GM19240 (cell line): ENCODE data around the gene NTN3.

Experiments
- DNase-seq: peaks from one replicate; pipeline ENCODE4 v3.0.0; 2011; ENCODE audit warnings: low spot score; ENCODE audit not compliant: insufficient read length

The NTN3 gene

DNA sequence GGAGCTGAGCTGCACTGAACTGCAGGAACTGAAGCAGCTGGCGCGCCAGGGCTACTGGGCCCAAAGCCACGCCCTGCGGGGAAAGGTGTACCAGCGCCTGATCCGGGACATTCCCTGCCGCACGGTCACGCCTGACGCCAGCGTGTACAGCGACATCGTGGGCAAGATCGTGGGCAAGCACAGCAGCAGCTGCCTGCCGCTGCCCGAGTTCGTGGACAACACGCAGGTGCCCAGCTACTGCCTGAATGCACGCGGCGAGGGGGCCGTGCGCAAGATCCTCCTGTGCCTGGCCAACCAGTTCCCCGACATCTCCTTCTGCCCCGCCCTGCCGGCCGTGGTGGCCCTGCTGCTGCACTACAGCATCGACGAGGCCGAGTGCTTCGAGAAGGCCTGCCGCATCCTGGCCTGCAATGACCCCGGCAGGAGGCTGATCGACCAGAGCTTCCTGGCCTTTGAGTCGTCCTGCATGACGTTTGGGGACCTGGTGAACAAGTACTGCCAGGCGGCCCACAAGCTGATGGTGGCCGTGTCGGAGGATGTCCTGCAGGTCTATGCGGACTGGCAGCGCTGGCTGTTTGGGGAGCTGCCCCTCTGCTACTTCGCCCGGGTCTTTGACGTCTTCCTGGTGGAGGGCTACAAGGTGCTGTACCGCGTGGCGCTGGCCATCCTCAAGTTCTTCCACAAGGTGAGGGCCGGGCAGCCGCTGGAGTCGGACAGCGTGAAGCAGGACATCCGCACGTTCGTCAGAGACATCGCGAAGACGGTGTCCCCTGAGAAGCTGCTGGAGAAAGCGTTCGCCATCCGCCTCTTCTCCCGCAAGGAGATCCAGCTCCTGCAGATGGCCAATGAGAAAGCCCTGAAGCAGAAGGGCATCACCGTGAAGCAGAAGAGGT, 25.4 kb downstream of the NTN3 start:
- no peak for DNase-seq

DNA sequence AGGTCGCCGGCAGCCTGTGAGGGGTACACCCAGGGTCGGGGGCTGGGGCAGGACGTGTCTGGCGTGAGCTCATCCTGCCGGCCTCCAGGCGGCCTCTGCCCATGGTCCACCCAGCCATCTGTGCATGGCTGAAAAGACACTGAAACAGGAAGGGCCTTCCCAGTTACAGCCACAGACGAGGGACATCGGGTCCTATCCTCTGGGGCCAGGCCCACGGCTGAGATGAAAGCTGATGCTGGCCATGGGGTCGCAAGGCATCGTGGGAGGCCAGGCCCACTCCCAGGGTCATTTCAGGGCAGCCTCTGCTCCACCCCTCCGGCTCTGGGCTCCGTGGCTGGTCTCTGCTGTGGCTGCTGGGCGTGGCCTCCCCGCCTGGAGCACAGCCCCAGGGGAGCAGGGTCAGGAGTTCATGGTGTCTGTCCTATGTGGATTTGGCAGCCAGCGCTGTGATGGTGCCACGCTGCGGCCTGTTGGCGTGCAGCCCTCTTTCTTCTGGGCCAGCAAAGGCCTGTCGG, 26.1 kb downstream of the NTN3 start:
- DNase-seq: no peak

DNA sequence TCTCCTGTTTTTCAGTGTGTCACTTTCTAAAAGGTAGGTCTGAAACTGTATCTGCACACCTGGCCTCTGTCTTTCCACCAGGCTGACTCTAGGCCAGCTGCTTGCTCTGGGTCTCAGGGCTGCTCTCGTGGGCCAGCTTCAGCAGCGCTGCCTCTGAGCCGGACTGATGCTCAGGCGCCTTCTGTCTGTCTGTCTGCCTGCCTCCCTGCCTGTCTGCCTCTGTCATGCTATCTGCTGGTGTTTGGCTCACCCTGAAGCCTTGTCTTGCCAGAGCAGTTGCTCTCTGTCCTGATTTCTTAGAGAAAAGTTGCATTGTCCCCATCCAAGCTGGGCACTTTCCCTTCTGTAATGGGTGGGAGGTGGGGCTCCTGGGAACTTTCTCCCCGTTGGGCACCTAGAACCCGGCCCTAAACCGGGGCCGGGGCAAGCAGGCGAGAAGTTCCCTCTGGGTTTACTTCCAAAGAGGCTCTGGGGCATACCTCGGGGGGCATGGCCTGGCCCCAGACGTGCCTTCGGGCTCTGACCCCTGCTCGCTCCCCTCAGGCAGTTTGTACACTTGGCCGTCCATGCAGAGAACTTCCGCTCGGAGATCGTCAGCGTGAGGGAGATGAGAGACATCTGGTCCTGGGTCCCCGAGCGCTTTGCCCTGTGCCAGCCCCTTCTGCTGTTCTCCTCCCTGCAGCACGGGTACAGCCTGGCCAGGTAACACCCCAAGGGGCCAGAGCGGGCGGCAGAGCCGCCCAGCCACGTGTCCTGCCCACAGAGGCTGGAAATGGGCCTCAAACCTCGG, 26.8 kb downstream of the NTN3 start:
- DNase-seq: no peak

DNA sequence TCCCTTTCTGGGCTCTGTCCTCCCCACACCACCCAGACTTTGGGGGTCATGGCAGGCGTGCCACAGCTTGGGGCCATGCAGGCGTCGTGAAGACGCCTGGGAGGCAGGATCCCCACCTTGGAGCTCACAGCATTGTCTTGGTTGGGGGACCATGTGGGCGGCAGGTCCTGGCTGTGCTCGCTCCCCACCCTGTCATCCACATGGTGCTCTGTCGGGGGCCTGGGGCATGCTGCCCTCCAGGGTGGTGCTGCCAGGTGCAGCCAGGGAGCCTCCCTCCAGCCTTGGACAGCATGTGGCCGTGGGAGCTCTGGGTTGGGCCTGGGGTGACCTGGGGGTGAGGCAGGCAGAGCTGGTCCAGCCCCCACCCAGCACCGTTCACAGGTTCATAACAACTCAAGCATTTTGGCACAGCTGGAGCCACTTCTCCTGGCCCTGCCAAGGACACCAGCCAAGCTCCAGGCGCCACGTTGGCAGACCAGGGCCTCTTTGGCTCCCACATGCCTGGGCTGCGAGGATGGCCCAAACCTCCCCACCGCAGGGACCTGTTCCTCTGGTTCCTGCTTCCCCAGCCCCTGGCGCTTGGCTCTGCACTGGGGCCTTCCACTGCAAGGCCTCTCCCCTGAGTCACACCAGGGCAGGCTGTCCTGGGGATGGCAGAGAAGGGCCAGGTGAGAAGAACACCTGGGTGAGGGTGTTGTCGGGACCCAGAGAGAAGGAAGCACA, 27.6 kb downstream of the NTN3 start:
- no peak for DNase-seq

- no peak for DNase-seq
Measured at GRCh38 chr16:2499454-2499853, 28.4 kb downstream of the NTN3 start.

GRCh38 chr16:2499890-2500429, 28.9 kb downstream of the NTN3 start:
- no peak for DNase-seq

GRCh38 chr16:2500430-2500917, 29.4 kb downstream of the NTN3 start:
- no peak for DNase-seq

GRCh38 chr16:2500918-2501750, 30.0 kb downstream of the NTN3 start:
- DNase-seq: peak; percentile 61

GRCh38 chr16:2501946-2502895, 31.1 kb downstream of the NTN3 start:
- no peak for DNase-seq

DNA sequence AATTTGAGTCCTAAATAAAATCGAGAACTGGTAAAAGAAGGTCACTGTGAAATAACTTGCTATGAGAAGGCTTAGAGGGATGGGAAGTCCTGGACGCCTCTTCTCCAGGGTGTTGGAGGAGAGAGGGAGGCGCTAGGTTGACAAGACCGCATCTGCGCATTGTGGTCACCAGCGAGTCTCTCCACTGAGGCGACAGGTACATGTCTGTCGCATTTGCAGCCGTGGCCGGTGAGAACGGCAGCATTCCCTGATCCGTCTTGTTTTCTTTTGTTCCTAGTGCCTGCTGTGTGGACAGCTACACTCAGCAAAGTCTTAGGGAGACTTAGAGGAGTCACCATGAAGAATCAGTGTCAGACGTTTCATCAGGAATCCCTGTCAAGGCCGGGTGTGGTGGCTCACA, 34.6 kb downstream of the NTN3 start:
- no peak for DNase-seq

DNA sequence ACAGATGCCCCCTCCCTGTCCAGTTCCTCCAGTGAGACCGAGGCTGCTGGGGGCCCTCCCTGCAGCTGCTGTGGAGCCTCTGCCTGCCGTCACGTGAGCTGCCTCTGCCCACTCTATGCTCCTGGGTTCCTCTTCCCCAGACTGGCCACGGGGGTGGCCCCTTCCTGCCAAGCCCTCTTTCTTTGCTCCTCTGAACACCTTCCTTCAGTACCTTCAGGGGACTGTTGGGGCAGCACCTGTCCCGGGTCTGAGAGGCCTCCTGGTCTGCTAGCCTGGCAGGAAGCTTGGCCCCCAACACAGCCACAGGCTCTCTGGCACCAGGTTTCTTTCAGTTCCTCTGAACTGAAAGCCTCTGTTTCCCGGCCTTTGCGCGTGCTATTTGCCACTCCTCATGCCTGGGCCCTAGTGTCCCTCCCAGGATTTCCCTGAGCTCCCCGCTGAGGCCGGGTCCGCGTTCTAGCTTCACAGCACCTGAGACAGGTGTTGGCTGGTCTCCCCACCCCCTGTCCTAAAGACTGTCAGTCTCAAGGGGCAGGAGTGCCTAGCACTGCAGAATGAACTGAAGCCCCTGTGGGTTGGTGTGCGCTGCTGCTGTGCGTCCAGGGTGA, 36.1 kb downstream of the NTN3 start:
- peak; percentile 68 for DNase-seq

DNA sequence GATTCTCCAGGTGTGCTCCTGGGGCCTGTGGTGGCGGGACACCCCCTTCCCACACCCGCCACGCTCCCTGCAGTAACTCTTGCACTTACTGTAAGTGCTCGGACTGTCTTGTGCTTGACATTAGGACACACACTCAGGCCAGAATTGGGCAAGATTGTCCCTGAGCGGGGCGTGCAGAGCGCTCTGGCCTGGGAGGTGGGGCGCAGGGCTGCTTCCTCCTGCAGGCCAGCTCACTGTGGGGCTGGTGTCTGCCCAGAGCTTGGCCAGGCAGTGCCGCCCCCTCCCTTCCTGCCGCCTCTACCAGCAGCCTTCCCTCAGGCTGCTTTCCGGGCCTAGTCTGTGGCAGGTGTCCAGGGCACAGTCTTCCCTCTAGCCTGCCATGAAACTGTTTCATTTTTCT, 36.6 kb downstream of the NTN3 start:
- no peak for DNase-seq

- no peak for DNase-seq
Measured at GRCh38 chr16:2508722-2509400, 37.8 kb downstream of the NTN3 start.

DNA sequence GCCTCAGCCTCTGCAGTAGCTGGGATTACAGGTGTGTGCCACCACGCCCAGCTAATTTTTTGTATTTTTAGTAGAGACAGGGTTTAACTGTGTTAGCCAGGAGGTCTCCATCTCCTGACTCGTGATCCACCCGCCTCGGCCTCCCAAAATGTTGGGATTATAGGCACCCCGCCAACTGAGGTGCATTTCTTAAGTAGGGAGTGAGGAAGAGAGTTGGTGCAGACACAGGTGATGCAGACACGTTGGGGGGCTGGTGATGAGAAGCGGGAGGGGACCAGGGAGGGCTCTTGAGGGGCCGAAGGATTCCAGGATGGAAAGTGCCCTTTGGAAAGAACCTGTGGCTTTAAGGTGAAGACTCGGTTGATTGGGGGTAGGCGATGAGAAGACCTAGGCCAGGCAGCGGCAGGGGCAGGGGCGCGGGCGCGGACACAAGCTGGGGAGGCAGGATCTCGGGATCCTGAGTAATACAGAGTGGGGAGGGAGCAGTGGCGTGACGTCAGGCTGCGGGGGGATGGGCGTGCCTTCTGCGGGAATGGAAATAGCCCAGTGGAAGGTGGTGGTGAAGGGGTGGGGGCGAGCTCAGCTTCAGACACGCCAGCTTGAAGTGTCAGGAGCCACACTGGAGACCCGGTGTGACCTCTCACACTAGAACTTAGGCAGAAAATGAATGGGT, 40.2 kb downstream of the NTN3 start:
- no peak for DNase-seq

DNA sequence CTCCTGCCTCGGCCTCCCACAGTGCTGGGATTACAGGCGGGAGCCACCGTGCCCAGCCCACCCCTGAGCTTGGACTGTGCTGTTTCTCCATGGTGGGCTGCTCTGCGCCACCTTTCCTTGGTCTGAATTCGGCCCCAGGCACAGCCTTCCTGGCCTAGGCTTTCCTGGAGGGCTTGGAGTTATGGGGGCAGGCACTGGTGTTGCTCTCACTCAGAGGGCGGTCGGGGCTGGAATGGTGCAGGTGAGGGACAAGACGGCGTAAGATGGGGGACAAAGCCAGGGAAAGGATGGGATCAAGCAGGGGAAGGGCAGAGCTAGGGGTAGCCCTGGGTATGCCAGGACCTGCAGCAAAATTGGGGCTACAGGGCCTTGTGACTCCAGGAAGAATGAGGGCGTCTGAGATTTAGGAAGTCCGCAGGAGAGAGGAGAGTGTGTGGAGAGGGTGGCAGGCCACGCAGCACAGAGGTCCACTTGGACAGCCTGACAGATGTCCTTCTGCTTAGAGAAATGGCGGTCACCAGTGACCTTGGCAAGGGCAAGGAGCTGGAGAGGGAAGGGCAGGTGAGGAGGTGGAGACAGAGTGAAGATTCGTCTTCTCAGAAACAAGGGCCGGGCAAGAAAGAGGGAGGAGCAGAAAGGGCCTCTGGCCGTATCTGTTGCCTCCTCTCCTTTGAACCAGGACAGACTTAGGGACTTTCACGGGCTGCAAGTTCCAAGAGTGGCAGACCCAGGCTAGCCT, 41.1 kb downstream of the NTN3 start:
- DNase-seq: no peak

DNA sequence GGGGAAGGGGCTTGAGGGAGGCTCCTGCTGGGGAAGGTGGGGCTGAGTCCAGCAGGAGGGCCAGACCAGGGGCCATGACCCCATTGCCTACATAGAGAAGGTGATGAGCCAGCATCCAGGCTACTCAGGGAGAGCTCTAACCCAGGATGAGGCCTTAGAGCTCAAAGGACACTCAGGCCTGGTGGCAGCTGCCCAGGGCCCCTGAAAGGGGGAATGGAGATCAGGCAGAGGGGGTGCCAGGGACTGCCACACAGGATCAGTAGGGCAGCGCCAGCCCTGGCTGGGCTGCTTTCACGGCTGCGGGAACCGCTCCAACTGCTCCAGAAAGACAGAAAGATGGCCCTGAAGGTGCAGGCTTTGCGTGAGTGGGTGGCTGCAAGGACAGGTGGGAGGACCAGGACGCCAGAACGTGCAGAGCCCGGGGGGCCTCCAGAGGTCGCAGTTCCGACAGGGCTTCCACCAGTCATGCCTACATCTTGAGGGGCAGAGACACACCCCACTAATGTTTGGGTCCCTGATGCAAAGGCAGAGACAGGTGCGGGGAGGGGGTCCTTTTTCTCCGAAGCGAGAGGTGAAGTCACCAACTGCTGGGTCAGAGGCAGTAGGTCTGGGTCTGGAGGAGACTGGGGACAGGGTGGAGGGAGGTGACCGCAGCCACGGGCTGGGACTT, 41.8 kb downstream of the NTN3 start:
- DNase-seq: no peak
